Thoracic aorta (tissue), 2 donors: ENCODE results near the gene ARID1A. TPM values are rescaled to one million over a fixed set of nuclear protein-coding genes. Genes with fewer than 3 reads are reported as not detected.

ENCODE experiments used
- ATAC-seq: fragments of 150-250 bp; one replicate; pipeline ENCODE4 v1.8.0; 2017; ENCODE audit warnings: low read depth; ENCODE audit not compliant: insufficient number of reproducible peaks, low FRiP score
- DNase-seq: peaks from one replicate; pipeline ENCODE4 v3.0.0-alpha.2; 2020; ENCODE audit warnings: low spot score
- H3K27ac ChIP-seq, 2 donors: fragments of 200-600 bp; sonication (generic); 1 replicate in 1 of 2; 2 replicates in 1 of 2; pipeline ENCODE4 v1.5.1; 2016; ENCODE audit warnings: mild to moderate bottlenecking in 2 of 2, moderate library complexity in 2 of 2
- H3K27me3 ChIP-seq: fragments of 200-600 bp; sonication (generic); replicated peaks from 2 replicates; pipeline ENCODE4 v1.6.0; 2016; ENCODE audit warnings: mild to moderate bottlenecking; ENCODE audit not compliant: insufficient read depth
- H3K36me3 ChIP-seq: fragments of 200-600 bp; sonication (generic); one replicate; pipeline ENCODE4 v1.5.1; 2016
- H3K4me1 ChIP-seq, 2 donors: fragments of 200-600 bp; sonication (generic); 1 replicate in 1 of 2; 2 replicates in 1 of 2; pipeline versions ENCODE4 v1.5.1 to v1.6.0; 2016; ENCODE audit warnings: low read depth in 2 of 2, mild to moderate bottlenecking in 1 of 2; ENCODE audit not compliant: control insufficient read depth in 1 of 2
- H3K4me3 ChIP-seq: fragments of 200-600 bp; sonication (generic); 2 replicates; pipeline ENCODE4 v1.5.1; 2016; ENCODE audit warnings: mild to moderate bottlenecking
- H3K9me3 ChIP-seq: fragments of 200-600 bp; sonication (generic); 2 replicates; pipeline ENCODE4 v1.5.1; 2016
- CTCF ChIP-seq: fragments of 200-600 bp; sonication (generic); IDR thresholded peaks from one replicate; pipeline ENCODE4 v1.5.1; 2019; ENCODE audit warnings: antibody characterized with exemption
- total RNA-seq, 2 donors: library from RNA; depleted of rRNA; stranded (reverse); fragments of >200 nt; gene quantifications; one replicate each; pipeline versions ENCODE4 v1.1.0 to v1.2.3, GENCODE V29; 2016

ARID1A gene
- total RNA-seq, 2 donors from 2014 or later: 53.6 to 69.2 TPM

DNA sequence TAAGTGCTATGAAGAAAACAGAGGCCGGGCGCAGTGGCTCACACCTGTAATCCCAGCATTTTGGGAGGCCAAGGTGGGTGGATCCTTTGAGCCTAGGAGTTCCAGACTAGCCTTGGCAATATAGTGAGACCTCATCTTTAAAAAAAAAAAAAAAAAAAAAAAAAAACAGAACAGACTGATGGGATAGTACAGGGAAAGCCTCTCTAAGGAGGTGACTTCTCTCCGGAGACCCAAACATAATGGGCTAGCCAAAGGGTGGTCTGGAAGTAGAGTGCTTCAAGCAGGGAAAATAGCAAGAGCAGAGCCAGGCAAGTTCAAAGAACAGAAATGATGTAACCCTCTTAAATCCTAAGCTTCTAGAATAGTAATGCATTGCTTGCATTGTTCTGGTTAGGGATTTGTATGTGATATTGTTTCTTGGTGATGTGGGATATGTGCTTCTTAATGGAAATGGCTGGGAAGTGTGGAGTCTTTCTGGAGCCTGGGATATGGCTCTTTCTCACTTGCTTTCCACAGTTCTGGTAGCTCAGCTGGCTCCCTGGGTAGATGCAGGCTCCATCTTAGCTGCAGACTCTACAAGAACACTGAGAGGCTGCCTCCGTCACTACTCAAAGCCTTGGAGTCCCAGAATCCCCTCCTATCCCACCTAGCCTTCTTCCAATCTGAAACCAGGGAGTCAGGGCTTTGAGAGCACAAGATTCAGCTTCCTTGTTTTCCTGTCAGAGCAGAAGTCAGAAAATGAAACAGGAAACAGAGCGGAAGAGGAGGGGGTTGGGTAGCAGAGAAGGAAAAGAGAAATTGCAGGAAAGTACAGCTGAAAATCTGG, 90.0 kb downstream of the ARID1A start:
- peaks cover 29 to 39% of the 10 kb centered on the region in 2 donors for H3K4me1 ChIP-seq
- peaks cover under 1% of the 10 kb centered on the region for H3K36me3 ChIP-seq
- H3K9me3 ChIP-seq: no peaks in the 10 kb centered on the region
- H3K27ac ChIP-seq: peak overlapping the region; percentile 99 to 100
- no peak for TF ChIP-seq CTCF
- ATAC-seq: no peak
- no peaks in the 10 kb centered on the region for H3K27me3 ChIP-seq
- no peak for DNase-seq
- H3K4me3 ChIP-seq: no peak overlapping the region

DNA sequence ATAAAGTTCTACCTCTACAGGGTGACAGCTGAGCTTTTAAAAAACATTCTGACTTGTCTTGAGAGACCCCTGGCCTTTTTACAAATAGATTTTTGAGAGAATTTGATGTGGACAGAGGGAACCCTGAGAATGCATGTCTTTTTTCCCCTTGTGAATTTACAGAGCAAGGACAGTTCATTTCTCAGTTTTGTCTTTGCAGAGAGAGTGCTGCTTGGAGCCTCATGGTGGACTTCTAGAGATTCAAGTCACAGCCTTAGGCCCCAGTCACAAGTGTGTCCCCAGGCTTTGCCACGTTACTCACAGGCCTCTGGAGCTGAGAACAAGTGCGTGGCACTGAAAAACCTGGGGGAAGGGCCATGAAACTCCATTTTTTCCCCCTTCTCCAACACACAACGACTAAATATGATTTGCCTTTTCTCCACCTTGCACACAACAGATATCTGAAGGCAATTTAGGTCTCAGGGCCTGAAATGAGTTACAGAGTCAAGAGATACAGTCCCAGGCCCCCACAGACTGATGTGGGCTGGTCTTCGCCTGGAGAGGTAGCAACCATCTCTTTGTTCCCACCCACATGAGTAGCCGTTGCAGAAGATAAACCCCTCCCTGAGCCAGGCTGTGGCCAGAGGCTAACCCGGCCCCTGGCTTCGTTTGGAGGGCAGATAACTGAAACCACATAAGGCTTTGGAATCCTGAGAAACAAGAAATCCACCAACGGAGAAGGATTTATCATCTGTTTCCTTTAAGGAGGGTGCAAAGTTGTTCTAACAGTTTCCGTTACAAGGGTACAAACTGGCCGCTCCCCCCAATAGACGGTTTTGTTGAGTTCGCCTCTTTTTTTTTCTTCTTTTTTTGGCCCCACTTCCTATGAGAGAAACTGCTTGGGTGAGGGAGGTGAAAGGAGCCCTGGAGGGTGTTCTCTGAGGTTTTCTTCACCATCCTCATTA, 90.9 kb downstream of the ARID1A start:
- peak; percentile 35 for DNase-seq
- H3K9me3 ChIP-seq: no peaks in the 10 kb centered on the region
- peaks cover 29 to 39% of the 10 kb centered on the region in 2 donors for H3K4me1 ChIP-seq
- no peak for TF ChIP-seq CTCF
- H3K27me3 ChIP-seq: no peaks in the 10 kb centered on the region
- H3K4me3 ChIP-seq: peak overlapping the region; percentile 85
- H3K27ac ChIP-seq: peak overlapping the region; percentile 99 to 100
- H3K36me3 ChIP-seq: no peaks in the 10 kb centered on the region
- no peak for ATAC-seq

GRCh38 chr1:26787381-26787705, 91.5 kb downstream of the ARID1A start:
- H3K36me3 ChIP-seq: no peaks in the 10 kb centered on the region
- no peaks in the 10 kb centered on the region for H3K27me3 ChIP-seq
- peak overlapping the region; percentile 85 for H3K4me3 ChIP-seq
- no peak for TF ChIP-seq CTCF
- ATAC-seq (peak; percentile 0), DNase-seq (no peak)
- peak overlapping the region; percentile 99 to 100 for H3K27ac ChIP-seq
- no peaks in the 10 kb centered on the region for H3K9me3 ChIP-seq
- H3K4me1 ChIP-seq: peaks cover 29 to 39% of the 10 kb centered on the region in 2 donors

- peak; percentile 72 for ATAC-seq
- Histone ChIP-seq H3K27ac (peak within 1 kb of the TSS; percentile 99 to 100), H3K36me3 (no peaks in the 10 kb centered on the region), H3K27me3 (no peaks in the 10 kb centered on the region), H3K9me3 (no peaks in the 10 kb centered on the region), H3K4me3 (peak within 1 kb of the TSS; percentile 85), H3K4me1 (peaks cover 29 to 39% of the 10 kb centered on the region in 2 donors)
- peak; percentile 42 for DNase-seq
- peak; percentile 36 for TF ChIP-seq CTCF
Observed at GRCh38 chr1:26787706-26788514, 92.1 kb downstream of the ARID1A start, which contains the start of gene PIGV. PIGV (plus strand) TSS chr1:26787950; CDS start chr1:26790816, 2,866 bp downstream.
